Erythroblast (primary cell): ENCODE measurements around the gene MEA1.

Experiments
- GATA1 ChIP-seq: IDR thresholded peaks from 2 replicates; pipeline ENCODE4 v1.6.1; 2011; ENCODE audit warnings: low read depth, mild to moderate bottlenecking, control low read depth, low read length, moderate library complexity
- POLR2A ChIP-seq: IDR thresholded peaks from 2 replicates; pipeline ENCODE4 v1.6.1; 2011; ENCODE audit warnings: mild to moderate bottlenecking, low read length

DNA sequence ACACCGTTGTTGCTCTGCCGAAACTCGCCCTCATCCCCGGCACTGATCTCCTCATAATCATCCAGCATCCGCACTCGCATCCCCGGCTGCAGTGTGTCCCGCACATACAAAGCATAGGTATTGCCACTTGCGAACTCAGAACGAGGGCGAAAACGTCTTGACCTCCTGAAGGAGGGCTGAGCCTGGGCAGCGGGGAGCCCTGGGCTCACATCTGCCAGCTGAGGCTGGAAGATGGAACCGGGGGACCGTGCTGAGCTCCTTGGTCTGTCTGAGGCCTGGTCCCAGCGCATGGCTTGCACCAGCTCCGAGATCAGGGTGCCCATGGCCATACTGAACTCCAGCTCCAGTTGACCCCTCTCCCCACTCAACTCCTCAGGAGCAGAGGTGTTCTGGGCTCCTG, 37.2 kb upstream of the MEA1 start:
- no peak for TF ChIP-seq POLR2A
- no peak for TF ChIP-seq GATA1
